Tibial nerve (tissue), 4 donors: ENCODE results near the gene CEACAM8. TPM values are rescaled to one million over a fixed set of nuclear protein-coding genes. Genes with fewer than 3 reads are reported as not detected.
"Not testable (repeated sequence)": the region's sequence is repeated elsewhere in the genome, so short reads cannot be mapped to it uniquely, and the experiment has no call there.

ENCODE experiments used
- DNase-seq, 2 donors: peaks; one replicate each; pipeline ENCODE4 v3.0.0-alpha.2; 2019; ENCODE audit warnings: low spot score in 2 of 2
- H3K27ac ChIP-seq, 4 donors: fragments of 200-600 bp; sonication (generic) in 3 of 4; one replicate each; pipeline ENCODE4 v1.5.1; 2017 to 2019; ENCODE audit warnings: mild to moderate bottlenecking in 1 of 4
- H3K27me3 ChIP-seq, 2 donors: fragments of 200-600 bp; sonication (generic) in 1 of 2; one replicate each; pipeline versions ENCODE4 v1.5.1 to v1.6.0; 2017 to 2019
- H3K36me3 ChIP-seq, 3 donors: fragments of 200-600 bp; sonication (generic); one replicate each; pipeline ENCODE4 v1.5.1; 2018 to 2019
- H3K4me1 ChIP-seq, 4 donors: fragments of 200-600 bp; sonication (generic) in 3 of 4; one replicate each; pipeline ENCODE4 v1.5.1; 2017 to 2019
- H3K4me3 ChIP-seq, 4 donors: fragments of 200-600 bp; sonication (generic) in 3 of 4; one replicate each; pipeline ENCODE4 v1.5.1; 2017 to 2019; ENCODE audit warnings: mild to moderate bottlenecking in 1 of 4, moderate library complexity in 1 of 4
- H3K9me3 ChIP-seq, 4 donors: fragments of 200-600 bp; sonication (generic) in 3 of 4; one replicate each; pipeline ENCODE4 v1.5.1; 2017 to 2019
- CTCF ChIP-seq, 5 experiments: fragments of 200-600 bp in 3 of 5; fragments of 450-650 bp in 2 of 5; sonication (generic) in 3 of 5; IDR thresholded peaks; one replicate each; pipeline ENCODE4 v1.5.1; 2016 to 2019; ENCODE audit warnings: antibody characterized with exemption in 5 of 5, mild to moderate bottlenecking in 3 of 5, moderate library complexity in 2 of 5
- EP300 ChIP-seq, 2 donors: sonication (generic); formaldehyde crosslinking; IDR thresholded peaks; one replicate each; pipeline ENCODE4 v1.6.1; 2017; ENCODE audit warnings: antibody characterized with exemption in 2 of 2, mild to moderate bottlenecking in 1 of 2
- POLR2A ChIP-seq, 2 donors: fragments of 450-650 bp; IDR thresholded peaks; one replicate each; pipeline ENCODE4 v1.6.1; 2017; ENCODE audit warnings: antibody characterized with exemption in 2 of 2, mild to moderate bottlenecking in 2 of 2, moderate library complexity in 2 of 2
- WGBS, 2 donors: methylation state at CpG; one replicate each; pipeline ENCODE4 v1.1.5; 2018; 5-methylcytosine and 5-hydroxymethylcytosine counted together
- total RNA-seq, 4 donors: library from RNA; depleted of rRNA; stranded (reverse); fragments of >200 nt; gene quantifications; one replicate each; pipeline ENCODE4 v1.1.0, GENCODE V29; 2016

The CEACAM8 gene
- total RNA-seq, 4 donors from 2014 or later, result not detected

- WGBS, 2 donors, result 87 to 92% methylated on average over 3 of the region's 3 CpGs
- H3K4me3 ChIP-seq, result no peak overlapping the region
- peaks cover 0 to 8% (median 0%) of the 10 kb centered on the region in 4 donors for H3K9me3 ChIP-seq
- H3K27me3 ChIP-seq, result no peaks in the 10 kb centered on the region
- TF ChIP-seq EP300 (IDR thresholded peaks at IDR 0.05), result no peak
- no peak for DNase-seq
- no peak overlapping the region for H3K27ac ChIP-seq
- peaks cover 0 to 18% (median 3%) of the 10 kb centered on the region in 4 donors for H3K4me1 ChIP-seq
- no peaks in the 10 kb centered on the region for H3K36me3 ChIP-seq
Observed at GRCh38 chr19:42554046-42554575, 40.6 kb downstream of the CEACAM8 start.

- Histone ChIP-seq H3K9me3 (peaks cover 0 to 13% (median 0%) of the 10 kb centered on the region in 4 donors), H3K27ac (no peak overlapping the region), H3K4me1 (peaks cover 0 to 18% (median 3%) of the 10 kb centered on the region in 4 donors), H3K36me3 (no peaks in the 10 kb centered on the region), H3K4me3 (no peak overlapping the region), H3K27me3 (no peaks in the 10 kb centered on the region)
- WGBS, 2 donors, result 57 to 72% methylated on average over 6 to 8 of the region's 8 CpGs
- TF ChIP-seq EP300 (IDR thresholded peaks at IDR 0.05) (no peak), CTCF (IDR thresholded peaks at IDR 0.05) (no peak), POLR2A (IDR thresholded peaks at IDR 0.05) (no peak)
- no peak for DNase-seq
Observed at GRCh38 chr19:42553292-42554045, 41.3 kb downstream of the CEACAM8 start.

DNA sequence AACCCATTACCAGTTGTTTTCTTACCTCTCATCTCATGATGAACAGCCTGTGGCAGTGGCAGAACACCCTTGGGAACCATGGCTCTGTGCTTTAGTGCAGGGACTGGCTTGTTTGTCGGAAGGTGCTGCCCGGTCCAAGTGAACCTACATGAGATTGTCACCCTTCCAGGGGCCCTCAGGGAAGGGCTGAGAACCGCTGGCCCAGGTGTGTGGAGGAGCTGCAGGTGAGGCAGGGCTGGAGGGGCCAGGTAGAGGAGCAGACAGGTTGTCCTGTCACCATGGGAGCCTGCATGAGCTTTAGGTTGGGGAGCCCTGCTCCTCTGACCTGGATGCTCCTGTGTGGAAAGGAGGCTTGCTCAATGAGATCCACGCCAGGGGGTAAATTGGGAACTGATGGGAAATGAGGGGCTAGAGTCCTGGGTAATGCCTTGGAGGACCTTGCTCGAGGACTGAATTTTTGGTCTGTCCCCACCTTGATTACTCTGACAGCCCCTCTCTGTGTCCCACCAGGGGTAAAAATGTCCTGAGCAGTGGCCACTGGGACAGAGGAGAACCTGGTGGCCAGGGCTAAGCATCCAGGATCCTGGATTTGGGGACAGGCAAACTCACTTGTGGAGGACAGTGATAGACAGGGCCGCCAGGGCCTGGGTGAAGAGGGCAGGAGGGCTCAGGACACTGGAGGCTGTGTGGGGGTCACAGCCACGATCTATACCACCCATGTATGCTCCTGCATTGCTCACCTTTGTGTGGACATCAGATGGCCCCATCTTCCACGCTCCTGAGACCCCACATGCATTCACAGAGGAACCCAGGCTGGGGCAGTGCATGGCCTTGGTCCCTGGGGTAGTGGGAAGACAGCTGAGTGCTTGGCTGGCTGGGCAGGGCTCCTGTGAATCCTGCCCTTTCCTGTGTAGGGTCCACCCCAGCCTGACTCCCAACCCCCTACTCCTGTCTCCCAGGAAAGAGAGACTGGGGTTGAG, 42.3 kb downstream of the CEACAM8 start:
- H3K4me1 ChIP-seq, result peaks cover 0 to 18% (median 3%) of the 10 kb centered on the region in 4 donors
- no peaks in the 10 kb centered on the region for H3K27me3 ChIP-seq
- TF ChIP-seq POLR2A (IDR thresholded peaks at IDR 0.05) (no peak), EP300 (IDR thresholded peaks at IDR 0.05) (no peak), CTCF (IDR thresholded peaks at IDR 0.05) (no peak)
- H3K36me3 ChIP-seq, result no peaks in the 10 kb centered on the region
- WGBS, 2 donors, result 90 to 92% methylated on average over 7 to 8 of the region's 8 CpGs
- no peak overlapping the region for H3K4me3 ChIP-seq
- H3K9me3 ChIP-seq, result peaks cover 0 to 17% (median 0%) of the 10 kb centered on the region in 4 donors
- no peak for DNase-seq
- H3K27ac ChIP-seq, result no peak overlapping the region

DNA sequence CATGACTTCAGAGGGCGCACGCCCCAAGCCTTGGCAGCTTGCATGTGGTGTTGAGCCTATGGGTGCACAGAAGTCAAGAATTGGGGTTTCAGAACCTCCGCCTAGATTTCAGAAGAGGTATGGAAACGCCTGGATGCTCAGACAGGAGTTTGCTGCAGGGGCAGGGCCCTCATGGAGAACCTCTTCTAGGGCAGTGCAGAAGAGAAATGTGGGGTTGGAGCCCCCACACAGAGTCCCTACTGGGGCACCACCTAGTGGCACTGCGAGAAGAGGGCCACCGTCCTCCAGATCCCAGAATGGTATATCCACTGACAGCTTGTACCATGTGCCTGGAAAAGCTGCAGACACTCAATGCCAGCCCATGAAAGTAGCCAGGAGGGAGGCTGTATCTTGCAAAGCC, 44.2 kb downstream of the CEACAM8 start:
- 92 to 97% methylated on average over 6 of the region's 6 CpGs for WGBS, 2 donors
- Histone ChIP-seq H3K4me1 (peaks cover 0 to 10% (median 0%) of the 10 kb centered on the region in 4 donors), H3K9me3 (peaks cover 0 to 17% (median 0%) of the 10 kb centered on the region in 4 donors)
- not testable (repeated sequence) for H3K27ac ChIP-seq, H3K27me3 ChIP-seq, H3K36me3 ChIP-seq, H3K4me3 ChIP-seq, DNase-seq

GRCh38 chr19:42549067-42549466, 45.7 kb downstream of the CEACAM8 start:
- DNase-seq, H3K27ac ChIP-seq, H3K36me3 ChIP-seq, H3K4me1 ChIP-seq, H3K4me3 ChIP-seq, H3K27me3 ChIP-seq: not testable (repeated sequence)
- H3K9me3 ChIP-seq, result peaks cover 0 to 17% (median 0%) of the 10 kb centered on the region in 4 donors
- WGBS, 2 donors, result 96 to 100% methylated on average over 1 of the region's 1 CpG

DNA sequence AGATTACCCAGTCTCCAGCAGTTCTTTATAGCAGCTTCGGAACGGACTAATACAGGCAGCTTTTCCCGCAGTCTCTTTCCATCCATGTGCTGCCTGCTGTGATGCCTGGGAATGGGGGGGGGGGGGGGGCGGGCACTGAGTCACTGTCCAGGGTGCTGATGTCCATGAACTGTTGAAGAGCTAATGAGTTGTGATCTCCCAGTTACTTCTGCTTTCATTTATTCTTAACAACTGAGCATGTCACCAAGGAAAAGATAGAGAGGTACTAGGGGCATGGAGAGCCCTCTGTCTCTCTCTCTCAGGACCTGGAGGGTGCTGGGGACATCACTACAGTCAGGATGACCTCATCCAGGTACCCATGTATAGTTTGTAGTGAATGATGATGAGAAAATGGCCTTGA, 46.2 kb downstream of the CEACAM8 start:
- TF ChIP-seq POLR2A (IDR thresholded peaks at IDR 0.05) (no peak), EP300 (IDR thresholded peaks at IDR 0.05) (no peak), CTCF (IDR thresholded peaks at IDR 0.05) (no peak)
- Histone ChIP-seq H3K9me3 (peaks cover 0 to 17% (median 0%) of the 10 kb centered on the region in 4 donors), H3K27me3 (no peaks in the 10 kb centered on the region), H3K4me3 (no peak overlapping the region), H3K4me1 (peaks cover 0 to 6% (median 0%) of the 10 kb centered on the region in 4 donors), H3K27ac (no peak overlapping the region), H3K36me3 (no peaks in the 10 kb centered on the region)
- 65 to 68% methylated on average over 4 of the region's 4 CpGs for WGBS, 2 donors
- DNase-seq, result no peak
